Measurements from ENCODE around the gene SLC22A23.
A peak's percentile ranks its signal among the peaks of the same experiment; 100 is the strongest.

Gene SLC22A23

DNA sequence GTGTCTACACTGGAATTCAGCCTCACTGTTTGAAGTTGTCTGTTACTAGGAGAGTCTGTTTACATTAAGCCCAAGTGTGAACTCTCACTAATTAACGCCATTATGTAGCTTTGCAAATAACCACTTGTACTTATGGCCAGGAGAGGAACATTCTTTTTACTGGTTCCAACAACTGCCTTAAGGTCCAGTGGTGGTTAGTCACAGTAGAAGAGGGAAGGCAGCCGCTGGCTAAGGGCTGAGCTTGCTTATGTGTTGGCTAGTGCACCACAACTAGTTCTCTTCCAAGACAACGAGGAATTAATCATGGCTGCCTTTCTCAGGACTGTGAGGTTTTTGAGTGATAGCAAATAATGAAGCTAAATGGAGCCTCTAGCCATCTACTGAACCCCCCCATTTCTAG lies 14.9 kb upstream of the SLC22A23 start:
- DNase-seq (ENCODE audit: low spot score) = no peak

DNA sequence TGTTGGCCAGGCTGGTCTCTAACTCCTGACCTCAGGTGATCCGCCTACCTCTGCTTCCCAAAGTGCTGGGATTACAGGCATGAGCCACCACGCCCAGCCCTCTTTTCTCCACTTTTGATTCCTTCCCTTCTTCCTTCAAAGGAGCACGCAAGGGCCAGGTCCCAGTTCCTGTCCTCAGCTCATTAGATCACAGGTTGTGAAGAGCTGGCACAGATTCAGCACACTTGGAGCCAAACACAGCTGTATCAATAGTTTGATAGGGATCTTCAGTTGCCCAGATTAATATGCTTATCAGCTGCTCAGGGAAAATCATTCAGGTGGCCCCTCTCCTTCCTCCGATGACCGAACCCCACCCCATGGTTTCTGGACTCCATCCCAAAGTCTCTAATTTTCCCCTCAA lies 14.4 kb upstream of the SLC22A23 start:
- no peak for DNase-seq (ENCODE audit: low spot score)

DNA sequence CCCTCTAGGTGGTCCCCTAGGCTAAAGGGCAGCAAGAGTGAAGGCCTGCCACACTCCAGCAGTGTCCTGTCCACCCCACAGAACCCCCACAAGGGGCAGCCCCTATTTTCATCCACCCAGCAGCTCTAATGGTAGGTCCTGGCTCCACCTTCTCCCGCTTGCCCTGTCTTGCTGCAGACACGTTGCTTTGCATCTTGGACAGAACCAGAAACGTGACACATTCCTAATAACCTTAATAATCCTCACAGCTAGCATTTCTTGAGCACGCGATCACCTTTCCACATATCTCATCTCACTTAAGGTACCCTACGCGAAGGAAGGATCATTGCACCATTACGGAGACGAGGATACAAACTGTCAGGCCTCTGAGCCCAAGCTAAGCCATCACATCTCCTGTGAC lies 11.7 kb upstream of the SLC22A23 start:
- DNase-seq (ENCODE audit: low spot score) = no peak

DNA sequence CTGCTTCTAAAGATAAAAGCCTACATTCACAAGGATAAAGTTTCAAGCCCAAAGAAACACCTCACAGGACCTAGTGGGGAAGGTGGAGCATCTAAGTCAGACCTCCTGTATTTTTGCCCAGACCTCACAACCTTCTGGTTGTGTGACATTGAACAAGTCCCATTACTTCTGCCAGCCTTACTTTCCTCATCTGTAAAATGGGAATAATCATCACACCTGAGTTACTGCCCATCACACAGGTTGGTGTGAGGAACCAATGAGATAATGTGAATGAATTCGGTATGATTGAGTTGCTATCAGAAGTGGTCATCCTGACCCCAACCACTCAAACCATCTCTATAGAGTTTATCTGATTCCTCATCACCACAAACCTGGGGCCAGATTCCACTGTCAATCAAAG lies 11.1 kb upstream of the SLC22A23 start:
- DNase-seq (ENCODE audit: low spot score) = no peak

DNA sequence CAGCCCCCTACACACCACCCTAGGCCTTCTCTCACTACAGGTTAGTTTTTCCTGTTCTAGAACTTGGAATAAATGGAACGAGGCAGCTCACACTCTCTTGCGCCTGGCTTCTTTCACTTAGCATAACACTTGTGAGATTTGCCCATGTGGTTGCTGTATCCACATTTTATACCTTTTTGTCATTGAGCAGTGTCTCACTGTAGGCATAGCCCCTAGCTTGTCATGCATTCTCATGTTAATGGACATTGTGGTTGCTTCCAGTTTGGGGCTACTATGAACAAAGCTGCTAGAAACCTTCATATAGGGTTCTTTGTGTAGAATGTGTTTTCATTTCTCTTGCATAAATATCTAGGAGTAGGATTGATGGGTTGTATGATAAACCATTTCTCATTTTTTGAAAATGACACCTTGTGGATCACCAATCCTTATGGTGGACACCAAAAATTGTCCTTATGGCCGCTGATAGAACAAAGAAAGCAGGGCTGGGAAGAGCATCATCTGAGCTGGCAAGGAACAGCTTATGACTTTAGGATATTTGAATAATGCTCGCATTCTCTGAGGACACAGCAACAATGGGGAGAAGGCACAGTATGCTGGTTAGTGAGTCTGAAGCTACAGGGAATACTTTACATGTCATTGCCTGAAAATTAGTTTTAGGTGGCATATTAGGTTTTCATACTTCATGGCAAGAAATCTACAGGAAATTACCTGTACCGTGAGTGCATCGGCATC lies 9.8 kb upstream of the SLC22A23 start:
- DNase-seq (ENCODE audit: low spot score) = no peak

DNA sequence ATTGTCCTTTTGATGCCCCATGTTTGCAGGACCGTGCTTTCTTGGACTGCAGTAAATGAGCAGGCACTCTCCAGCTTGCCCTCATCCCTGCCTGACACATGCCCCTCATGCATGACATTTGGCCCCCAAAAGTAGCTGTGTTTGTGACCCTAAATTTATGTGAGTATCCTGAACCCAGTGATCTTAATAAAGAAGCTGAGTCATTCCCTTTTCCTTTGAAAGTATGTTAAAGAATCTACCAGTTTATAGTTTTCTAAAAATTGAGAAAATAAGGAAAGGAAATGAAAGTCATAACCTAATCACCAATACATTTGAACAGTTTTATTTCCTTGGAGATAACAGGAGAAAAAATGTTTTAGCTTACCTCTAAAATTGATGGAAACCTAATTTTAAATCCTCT lies 3.4 kb upstream of the SLC22A23 start:
- DNase-seq (ENCODE audit: low spot score) = no peak

DNA sequence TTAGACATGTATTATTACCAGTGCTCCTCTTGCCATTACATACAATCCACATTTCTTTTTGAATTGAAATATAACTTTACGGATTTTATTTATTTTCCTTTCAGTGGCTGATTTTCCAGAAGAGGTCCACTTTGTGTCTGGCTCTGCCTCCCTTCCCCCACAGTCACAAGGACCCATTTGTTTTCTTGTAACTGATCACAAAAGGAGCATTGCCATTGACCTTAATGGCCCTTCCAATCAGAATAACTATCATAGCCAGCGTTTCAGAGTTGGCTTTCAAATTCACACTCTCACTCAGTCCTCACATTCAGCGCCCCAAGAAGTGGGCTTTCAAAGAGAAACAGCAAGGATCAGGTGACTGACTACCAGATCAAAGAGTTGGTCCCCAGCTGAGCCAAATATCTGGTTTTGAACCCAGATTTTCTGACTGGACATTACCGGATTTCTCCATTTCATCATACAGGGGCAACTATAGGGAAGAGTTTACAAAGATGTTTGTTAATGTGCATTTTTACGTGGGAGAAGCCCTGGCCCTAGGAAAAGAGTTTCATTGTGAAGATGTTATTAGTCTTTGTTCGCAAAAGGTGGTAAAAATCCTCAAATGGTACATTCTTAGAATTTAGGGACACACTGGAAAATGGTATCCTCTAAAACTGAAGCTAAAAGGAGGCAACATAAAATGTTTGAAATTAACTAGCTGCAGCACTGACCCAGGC lies 2.0 kb upstream of the SLC22A23 start:
- DNase-seq (ENCODE audit: low spot score) = peak; percentile 88

DNA sequence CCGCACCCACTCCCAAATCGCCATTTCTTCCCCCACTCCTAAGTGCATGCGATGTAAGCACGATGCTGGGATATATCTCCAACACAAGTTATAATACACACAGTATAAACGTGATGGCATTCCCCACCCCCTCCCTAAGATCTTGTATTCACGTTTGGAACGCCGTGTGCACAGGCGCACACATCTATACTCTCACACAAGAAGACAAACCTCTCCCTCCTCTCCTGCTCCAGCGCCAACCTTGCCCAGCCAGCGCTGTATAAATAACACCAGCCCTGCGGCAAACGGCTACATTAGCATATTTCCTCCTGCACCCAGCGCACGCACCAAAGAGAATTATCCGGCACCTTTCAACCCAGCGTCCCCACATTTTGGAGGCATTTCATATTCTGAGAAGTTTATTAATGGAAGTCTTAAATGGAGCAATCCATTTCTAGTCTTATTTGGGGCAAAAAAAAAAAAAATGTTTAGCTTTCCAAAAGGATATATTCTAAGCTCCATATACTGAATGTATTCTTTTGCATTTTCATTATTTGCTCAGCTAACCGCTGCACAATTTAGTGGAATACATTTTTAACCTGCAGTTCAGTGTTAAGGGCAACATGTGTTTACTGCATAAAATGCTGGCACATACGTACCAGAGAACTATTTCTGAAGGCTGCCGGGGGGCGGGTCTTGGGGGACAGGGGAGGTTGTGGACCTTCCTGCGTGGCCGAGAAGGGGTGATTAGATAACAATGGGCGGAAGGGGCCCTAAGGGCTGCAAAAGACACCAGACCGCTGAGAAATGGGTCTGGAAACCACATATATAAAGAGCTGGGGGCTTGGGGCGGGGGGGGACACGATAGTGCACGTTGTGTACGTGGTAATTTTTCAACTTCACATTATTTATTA lies 1.1 kb upstream of the SLC22A23 start:
- peak; percentile 78 for DNase-seq (ENCODE audit: low spot score)

DNA sequence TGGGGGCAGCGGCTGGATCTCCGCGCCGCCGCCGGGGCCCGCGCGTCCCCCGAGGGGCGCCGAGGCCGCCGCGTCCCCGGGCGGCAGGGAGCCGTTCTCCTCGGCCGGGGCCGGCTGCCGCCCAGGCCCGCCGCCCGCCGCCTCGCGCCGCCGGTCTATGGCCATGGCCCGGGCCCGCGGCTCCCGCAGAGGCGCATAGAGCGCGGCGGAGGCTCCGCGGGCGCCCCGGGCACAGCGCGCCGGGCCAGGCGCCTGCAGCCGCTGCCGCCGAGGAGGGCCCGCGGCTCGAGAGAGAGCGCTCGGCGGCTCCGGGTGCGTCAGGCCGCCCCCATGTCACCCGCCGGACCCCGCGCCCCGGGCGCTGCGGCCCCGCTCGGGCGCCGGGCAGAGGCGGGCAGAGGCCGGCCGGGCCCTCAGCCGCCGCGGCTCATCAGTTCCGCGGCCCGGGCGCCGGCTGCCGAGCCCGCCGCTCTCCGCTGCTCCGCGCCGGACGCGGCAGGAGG lies 404 bp downstream of the SLC22A23 start:
- no peak for DNase-seq (ENCODE audit: low spot score)

DNA sequence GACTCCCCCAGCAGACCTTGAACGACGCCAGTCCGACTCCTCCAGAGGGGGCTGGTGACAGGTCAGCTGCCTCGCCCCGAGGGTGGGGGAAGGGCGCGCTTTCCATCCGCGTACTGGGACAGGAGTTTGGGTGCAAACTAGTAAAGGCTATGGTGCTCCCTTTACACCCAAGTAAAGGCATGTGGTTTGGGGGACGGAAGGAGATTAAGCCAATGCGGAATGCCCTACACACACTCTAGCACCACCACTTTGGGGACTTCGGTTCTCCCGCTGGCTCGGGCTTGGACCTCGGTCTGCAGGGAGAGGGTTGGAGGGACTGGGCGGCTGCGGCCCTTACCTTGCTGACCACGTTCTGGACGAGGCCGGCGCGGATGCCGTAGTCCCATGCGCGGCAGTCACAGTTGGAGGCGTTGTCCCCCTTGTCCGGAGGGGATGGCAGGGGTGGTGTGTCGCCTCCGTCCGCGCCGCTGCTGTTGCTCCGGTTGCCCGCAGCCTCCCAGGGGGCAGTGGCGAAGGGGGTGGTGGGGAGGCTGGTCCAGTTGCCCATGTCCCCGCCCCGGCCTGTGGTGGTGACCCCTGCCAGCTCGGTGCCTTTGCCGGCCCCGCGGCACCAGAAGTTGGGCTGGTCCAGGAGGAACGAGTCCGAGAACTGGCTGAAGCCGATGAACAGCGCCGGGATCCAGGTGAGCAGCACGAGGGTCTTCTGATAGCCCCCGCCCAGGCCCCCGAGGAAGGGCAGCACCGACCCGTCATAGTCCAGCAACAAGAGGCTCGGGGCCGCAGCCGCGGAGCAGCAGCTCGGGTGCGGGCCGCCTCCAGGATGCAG lies 1.1 kb downstream of the SLC22A23 start:
- DNase-seq (ENCODE audit: low spot score) = peak; percentile 65

DNA sequence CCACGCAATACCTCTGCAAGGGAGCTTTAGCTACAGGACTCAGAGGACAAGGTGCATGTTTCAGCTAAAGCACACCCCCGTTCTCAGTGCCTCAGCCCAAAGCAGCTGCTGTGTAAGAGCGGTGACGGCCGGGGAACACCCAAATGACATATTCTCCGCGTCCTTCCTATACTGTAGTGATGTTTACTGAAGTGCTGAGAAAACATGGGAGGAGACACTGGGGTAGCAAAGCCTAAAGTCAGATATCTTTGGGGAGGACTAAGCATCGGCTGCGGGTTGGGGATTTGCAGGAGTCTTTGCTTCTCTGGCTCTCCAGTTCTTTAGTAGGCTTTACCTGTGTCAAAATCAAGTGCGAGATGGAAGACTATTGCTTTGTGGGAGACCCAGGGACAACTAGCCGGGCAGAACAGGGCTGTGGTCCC lies 1.7 kb downstream of the SLC22A23 start:
- peak; percentile 56 for DNase-seq (ENCODE audit: low spot score)

DNA sequence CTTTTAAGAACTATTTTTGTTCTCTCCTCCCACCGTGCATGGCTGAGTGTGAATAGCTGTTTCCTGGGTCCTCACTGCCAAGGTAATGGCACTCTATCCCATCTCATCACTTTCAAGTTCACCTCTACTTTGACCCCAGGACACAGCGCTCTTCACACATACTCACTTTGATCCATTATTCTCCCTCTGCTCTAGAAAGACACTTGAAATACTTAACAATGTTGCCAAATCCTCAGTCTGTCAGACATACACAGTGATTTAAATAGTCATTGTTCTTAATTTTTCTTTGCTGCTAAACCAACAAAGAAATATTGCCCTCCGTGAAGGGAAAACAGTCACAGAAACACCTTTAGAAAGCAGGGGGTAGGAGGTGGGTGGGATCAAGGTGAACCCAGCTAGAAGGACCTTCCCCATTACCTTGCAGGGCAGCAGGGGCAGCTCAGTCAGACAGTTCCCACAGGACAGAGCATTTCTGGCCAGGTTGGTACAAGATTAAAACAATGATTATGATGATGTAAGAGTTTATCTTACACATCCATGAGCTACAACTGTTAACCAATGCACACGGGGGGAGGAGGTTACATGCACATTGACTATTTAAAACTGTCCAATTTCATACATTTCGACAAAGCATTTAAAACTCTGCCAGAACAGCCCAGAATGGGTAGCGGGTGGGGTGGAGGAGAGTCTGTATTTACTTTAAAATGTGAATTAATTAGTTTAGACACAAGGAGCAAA lies 2.4 kb downstream of the SLC22A23 start:
- DNase-seq (ENCODE audit: low spot score) = no peak

DNA sequence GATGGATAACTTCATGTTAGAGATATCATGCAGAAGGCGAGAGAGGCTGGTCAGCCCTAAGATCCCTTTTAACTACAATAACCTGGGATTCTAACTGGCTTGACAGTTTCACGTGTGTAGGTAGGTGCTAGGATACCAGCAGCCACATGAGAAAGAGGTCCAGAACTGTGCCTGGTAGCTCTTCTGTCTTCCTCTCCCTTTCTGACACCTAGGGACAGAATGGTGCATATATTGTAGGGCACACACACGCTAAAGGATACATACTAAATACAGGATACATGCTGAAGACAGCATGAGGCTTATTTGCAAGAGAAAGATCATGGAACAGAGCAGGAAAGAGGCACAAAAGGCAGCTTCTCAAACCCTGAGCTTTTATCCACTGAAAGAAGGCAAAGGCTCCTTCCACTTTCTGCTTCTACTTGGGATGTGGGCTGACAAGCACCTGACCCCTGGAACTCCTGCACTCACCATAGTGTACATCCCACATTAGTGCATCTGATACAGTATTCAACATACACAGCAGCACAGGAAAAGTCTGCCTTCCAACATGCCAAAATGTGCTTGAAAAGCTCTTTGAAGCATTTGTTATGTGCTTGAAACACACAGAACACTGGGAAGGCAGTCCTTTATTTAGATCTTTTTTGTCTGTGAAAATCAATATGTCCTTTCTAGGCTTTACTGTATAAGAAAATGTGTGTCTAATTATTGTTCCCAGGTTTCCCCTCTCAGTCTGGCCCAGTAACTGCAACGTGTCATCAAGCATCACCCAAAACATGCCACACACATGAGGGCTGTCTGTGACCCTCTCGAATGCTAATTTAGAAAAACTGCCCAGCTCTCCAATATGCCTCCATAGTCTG lies 3.2 kb downstream of the SLC22A23 start:
- no peak for DNase-seq (ENCODE audit: low spot score)

DNA sequence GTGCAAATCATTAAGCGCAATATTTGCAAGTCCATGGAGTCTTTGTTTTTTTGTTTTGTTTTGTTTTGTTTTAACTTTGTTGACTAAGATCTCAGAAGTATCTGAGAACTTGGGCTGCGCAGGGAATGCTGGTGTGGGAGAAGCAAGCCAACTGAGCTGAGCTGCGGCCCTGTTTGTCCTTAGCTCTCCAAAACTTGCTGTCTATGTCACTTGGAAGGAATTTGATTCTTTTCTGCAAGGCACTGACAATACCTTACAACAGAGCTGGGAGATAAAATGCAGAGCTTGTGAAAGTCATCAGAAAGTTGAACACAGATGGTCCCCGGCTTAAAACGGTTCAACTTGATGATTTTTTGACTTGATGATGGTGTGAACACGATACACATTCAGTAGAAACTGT lies 5.4 kb downstream of the SLC22A23 start:
- DNase-seq (ENCODE audit: low spot score) = no peak

DNA sequence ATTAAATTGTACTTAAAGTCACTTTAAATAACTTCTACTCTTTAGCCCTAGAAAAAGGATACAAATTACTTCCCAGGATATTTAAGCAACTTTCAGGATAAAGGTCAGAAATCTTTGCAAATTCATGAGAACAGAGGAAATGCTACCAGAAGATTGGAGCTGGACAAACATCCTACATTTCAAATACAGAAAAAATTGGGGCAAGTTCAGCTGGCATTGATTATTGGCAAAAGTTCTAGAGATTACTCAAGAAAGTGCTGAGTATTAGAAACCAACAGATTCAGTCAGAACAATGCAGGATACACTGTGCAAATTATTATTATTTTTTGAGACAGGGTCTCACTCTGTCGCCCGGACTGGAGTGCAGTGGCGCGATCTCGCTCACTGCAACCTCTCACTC lies 6.0 kb downstream of the SLC22A23 start:
- no peak for DNase-seq (ENCODE audit: low spot score)

DNA sequence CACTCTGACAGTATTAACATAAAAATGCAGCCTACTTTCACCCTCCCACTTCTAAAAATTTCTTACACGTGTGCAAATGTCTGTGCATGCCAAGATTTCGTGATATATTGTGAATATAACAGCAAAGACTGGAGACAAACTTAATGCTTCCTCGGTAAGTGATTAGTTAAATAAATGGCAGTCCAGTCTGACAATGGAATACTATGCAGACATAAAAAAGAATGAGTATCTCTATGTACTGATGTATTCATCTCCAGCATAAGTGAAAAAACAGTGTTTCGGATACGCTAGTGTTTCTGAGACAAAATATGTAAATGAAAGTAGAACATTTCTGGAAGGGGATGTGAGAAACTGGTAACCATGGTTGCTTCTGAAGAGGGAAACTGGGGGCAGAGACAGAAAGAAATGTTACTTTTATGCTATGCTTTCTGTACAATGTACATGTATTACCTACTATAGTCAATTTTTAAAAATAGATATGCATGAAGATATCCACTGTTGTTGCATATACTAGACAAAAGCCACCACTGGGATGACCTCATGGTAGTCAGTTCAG lies 7.0 kb downstream of the SLC22A23 start:
- no peak for DNase-seq (ENCODE audit: low spot score)

DNA sequence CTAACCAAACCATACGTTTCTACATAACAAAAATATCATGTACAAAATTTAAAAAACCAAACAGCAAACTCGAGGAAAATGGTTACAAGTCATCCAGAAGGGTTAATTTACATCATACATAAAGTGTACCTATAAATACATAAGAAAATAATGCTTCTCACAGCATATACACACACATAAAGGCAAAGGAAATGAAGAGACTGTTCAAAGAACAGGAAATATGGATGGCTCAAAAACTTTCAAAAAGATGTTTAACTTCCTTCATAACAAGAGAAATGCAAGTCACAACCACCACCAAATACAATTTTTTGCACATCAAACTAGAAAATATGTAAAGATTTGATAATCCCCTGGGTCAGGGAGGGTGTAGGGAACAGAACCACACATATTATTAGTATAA lies 7.5 kb downstream of the SLC22A23 start:
- DNase-seq (ENCODE audit: low spot score) = no peak

DNA sequence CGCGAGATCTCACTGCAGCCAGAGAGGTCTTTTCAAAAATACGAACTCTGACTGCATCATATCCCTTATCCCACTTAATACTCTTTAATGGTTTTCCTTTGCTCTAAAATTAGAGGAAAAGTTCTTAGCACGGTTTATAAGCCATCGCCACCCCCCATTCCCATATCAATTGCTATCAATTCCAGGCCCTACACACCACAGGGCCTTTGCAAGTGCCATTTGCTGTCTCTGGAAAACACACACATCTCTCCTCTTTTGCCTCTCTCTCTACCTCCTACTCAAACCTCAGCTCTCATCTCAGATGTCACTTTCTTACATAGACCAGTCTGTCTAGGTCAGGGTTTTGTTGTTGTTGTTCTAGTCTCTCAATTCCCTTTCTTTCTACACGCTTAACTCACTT lies 9.8 kb downstream of the SLC22A23 start:
- no peak for DNase-seq (ENCODE audit: low spot score)

DNA sequence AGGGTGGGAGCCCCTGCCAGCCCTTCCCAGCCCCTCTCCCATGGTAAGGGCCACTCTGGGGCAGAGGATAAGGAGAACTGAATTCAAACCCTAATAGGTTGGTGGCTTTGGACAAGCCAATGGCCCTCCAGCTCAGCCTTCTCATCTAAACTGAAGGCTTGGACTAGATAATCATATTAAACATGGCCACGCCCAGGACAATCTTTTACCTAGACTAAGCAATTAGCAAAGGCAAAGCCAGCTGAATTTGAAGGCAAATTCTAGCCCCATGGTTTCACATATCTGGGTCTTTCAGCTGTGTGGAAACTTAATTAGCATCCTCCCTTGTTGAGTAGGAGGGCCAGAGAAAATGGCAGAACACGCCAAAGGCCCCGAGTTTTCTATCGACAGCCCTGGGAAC lies 10.7 kb downstream of the SLC22A23 start:
- no peak for DNase-seq (ENCODE audit: low spot score)

All from globus pallidus (tissue), 1 donor.